SK-N-SH treated with all-trans-retinoic acid at 6 μM for 48 hours (cell line): Measurements from ENCODE around the gene FAM89B.

Source experiments
- CSDC2 ChIP-seq: fragments of 250-450 bp; sonication (Bioruptor Pico); IDR thresholded peaks from 2 replicates; pipeline ENCODE4 v1.5.0; 2020; ENCODE audit warnings: mild to moderate bottlenecking, moderate library complexity
- TCF4 ChIP-seq: fragments of 250-450 bp; sonication (Bioruptor Pico); IDR thresholded peaks from 2 replicates; pipeline ENCODE4 v1.8.0; 2021; ENCODE audit warnings: mild to moderate bottlenecking, moderate library complexity, borderline replicate concordance

DNA sequence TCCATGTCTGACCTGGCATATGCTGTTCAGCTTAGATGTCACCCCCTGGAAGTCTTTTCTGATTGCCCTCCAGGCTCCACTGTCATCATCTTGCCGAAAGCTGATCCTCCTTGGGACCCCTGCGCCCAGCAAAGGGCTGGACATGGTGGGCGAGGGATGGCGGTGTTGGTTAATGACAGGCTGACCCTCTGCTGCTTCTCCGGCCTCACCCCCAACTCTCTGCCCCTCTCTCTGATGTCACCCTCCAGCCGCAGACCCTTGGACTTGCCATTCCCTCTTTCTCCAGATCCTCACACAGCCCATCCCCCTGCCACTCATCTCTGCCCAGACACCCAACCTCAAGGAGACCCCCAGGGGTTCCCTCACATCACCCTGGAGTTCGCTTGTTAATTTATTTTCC is 5.8 kb downstream of the FAM89B start:
- TF ChIP-seq TCF4, result no peak
- no peak for TF ChIP-seq CSDC2 (CRISPR knock-in tag)
